Measurements from ENCODE around the gene PRICKLE1.

The PRICKLE1 gene

GRCh38 chr12:42444192-42444943, 145.2 kb downstream of the PRICKLE1 start:
- H3K4me3 ChIP-seq (replicated peaks in 1 of 2; ENCODE audit: low read depth in 2 of 2, low read length in 2 of 2): no peak overlapping the region
- TF ChIP-seq, protein P1, sequence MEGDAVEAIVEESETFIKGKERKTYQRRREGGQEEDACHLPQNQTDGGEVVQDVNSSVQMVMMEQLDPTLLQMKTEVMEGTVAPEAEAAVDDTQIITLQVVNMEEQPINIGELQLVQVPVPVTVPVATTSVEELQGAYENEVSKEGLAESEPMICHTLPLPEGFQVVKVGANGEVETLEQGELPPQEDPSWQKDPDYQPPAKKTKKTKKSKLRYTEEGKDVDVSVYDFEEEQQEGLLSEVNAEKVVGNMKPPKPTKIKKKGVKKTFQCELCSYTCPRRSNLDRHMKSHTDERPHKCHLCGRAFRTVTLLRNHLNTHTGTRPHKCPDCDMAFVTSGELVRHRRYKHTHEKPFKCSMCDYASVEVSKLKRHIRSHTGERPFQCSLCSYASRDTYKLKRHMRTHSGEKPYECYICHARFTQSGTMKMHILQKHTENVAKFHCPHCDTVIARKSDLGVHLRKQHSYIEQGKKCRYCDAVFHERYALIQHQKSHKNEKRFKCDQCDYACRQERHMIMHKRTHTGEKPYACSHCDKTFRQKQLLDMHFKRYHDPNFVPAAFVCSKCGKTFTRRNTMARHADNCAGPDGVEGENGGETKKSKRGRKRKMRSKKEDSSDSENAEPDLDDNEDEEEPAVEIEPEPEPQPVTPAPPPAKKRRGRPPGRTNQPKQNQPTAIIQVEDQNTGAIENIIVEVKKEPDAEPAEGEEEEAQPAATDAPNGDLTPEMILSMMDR (IDR thresholded peaks at IDR 0.05; ENCODE audit: low read depth, low read length): no peak
- DNase-seq (ENCODE audit: low read depth in 2 of 2): no peak

DNA sequence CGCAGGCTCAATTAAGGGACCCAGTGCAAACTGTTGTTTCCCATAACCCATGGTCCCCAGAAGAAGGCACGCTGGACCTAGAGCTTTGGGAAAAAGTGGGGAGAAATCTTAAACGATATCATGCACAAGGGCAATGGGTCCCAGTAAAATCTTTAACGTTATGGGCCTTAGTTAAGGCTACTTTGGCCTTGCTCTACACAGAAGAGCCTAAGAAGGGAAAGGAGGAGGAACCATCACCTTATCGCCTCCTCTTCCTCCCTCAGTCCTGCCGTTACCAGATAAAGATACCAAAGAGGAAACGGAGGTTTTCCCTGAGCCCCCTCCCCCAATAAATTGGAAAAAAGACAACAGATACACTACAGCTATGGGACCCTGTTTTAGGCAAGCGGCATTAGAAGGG, 146.7 kb downstream of the PRICKLE1 start:
- no peak overlapping the region for H3K4me3 ChIP-seq (replicated peaks in 1 of 2; ENCODE audit: low read depth in 2 of 2, low read length in 2 of 2)
- no peak for DNase-seq (ENCODE audit: low read depth in 2 of 2)
- TF ChIP-seq, protein P1 (IDR thresholded peaks at IDR 0.05; ENCODE audit: low read depth, low read length): no peak

- H3K4me3 ChIP-seq (replicated peaks in 1 of 2; ENCODE audit: low read depth in 2 of 2, low read length in 2 of 2): no peak overlapping the region
- DNase-seq (ENCODE audit: low read depth in 2 of 2): no peak
- TF ChIP-seq, protein P1 (IDR thresholded peaks at IDR 0.05; ENCODE audit: low read depth, low read length): no peak
Measured at GRCh38 chr12:42442311-42442759, 147.2 kb downstream of the PRICKLE1 start.

GRCh38 chr12:42440608-42441007, 148.9 kb downstream of the PRICKLE1 start:
- H3K4me3 ChIP-seq (replicated peaks in 1 of 2; ENCODE audit: low read depth in 2 of 2, low read length in 2 of 2): no peak overlapping the region
- TF ChIP-seq, protein P1 (IDR thresholded peaks at IDR 0.05; ENCODE audit: low read depth, low read length): no peak
- DNase-seq (ENCODE audit: low read depth in 2 of 2): no peak

DNA sequence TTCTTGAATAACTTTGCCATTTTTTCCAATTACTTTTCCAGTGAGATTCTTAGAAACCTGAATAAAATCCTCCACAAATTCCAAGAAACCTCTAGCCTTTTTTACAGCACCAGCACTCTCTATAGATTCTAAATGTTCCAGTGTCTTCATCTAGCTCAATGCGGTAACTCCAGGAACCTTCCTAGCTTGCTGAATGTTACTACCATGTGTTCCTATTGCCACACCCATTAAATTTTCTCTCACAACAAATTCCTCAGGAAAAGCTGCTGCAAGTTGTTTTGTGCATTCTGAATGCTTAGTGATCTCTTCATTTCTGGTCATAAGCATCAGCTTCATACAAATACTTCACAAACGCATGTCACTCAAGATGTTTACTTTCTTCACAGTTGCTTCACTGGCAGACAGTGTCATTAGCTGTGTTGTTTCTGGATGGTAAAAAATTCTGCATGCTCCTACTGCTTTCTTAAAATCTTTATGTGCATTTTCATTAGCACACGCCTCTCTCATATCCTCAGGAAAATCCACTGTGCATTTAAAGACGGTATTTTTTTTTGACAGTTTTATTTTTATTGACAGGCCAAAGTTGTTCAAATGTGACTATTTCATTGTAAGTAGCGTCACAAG, 156.9 kb downstream of the PRICKLE1 start:
- no peak overlapping the region for H3K4me3 ChIP-seq (replicated peaks in 1 of 2; ENCODE audit: low read depth in 2 of 2, low read length in 2 of 2)

DNA sequence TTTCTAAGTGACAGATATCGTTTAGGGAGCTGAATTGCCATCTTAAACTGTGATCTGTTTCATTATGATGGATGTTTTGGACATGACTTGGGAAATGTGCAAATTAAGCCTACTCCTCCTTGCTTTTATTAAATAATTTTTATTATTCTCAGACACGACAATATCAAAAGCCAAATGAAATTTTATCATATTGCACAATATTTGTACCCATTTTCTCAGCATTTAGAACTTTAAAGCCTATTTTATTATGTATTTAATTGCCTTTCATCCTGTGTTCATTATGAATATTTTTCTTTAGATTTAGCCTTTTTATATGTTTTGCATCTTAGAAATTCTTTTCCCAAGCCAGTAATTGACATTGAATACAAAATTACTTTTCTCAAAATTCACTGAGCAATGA, 160.7 kb downstream of the PRICKLE1 start:
- H3K4me3 ChIP-seq (replicated peaks in 1 of 2; ENCODE audit: low read depth in 2 of 2, low read length in 2 of 2): no peak overlapping the region
- TF ChIP-seq, protein P1 (IDR thresholded peaks at IDR 0.05; ENCODE audit: low read depth, low read length): no peak
- DNase-seq (ENCODE audit: low read depth in 2 of 2): no peak

More for the DNA sequence above, 156.9 kb downstream of the PRICKLE1 start:
- TF ChIP-seq, protein P1 (IDR thresholded peaks at IDR 0.05; ENCODE audit: low read depth, low read length): no peak
- DNase-seq (ENCODE audit: low read depth in 2 of 2): no peak
